Smooth muscle cell (in vitro differentiated cells): Measurements from ENCODE around the gene HPSE2. TPM values are rescaled to one million over a fixed set of nuclear protein-coding genes. Genes with fewer than 3 reads are reported as not detected.

Experiments
- DNase-seq: peaks from one replicate; lab custom pipeline; 2025; ENCODE audit not compliant: unreplicated experiment; lab: John Stamatoyannopoulos, UW
- H2AFZ ChIP-seq: fragments of 200-600 bp; sonication (generic); 2 replicates; pipeline ENCODE4 v1.6.0; 2016; ENCODE audit warnings: antibody characterized with exemption, low read depth, mild to moderate bottlenecking
- H3F3A ChIP-seq: fragments of 200-600 bp; sonication (generic); 2 replicates; pipeline ENCODE4 v1.6.0; 2017; ENCODE audit warnings: antibody characterized with exemption, low read depth
- H3K27ac ChIP-seq: fragments of 200-600 bp; sonication (generic); 2 replicates; pipeline ENCODE4 v1.5.1; 2016; ENCODE audit warnings: low read depth, mild to moderate bottlenecking
- H3K27me3 ChIP-seq: fragments of 200-600 bp; sonication (generic); 2 replicates; pipeline ENCODE4 v1.6.1; 2016; ENCODE audit warnings: low read depth, mild to moderate bottlenecking
- H3K36me3 ChIP-seq: fragments of 200-600 bp; sonication (generic); 2 replicates; pipeline ENCODE4 v1.5.1; 2016; ENCODE audit warnings: low read depth
- H3K4me1 ChIP-seq: fragments of 200-600 bp; sonication (generic); 2 replicates; pipeline ENCODE4 v1.5.1; 2016; ENCODE audit warnings: low read depth
- H3K4me2 ChIP-seq: fragments of 200-600 bp; sonication (generic); 2 replicates; pipeline ENCODE4 v1.6.0; 2016; ENCODE audit warnings: mild to moderate bottlenecking
- H3K4me3 ChIP-seq: fragments of 200-600 bp; sonication (generic); 2 replicates; pipeline ENCODE4 v1.5.1; 2016; ENCODE audit warnings: mild to moderate bottlenecking
- H3K79me2 ChIP-seq: fragments of 200-600 bp; sonication (generic); 2 replicates; pipeline ENCODE4 v1.6.0; 2016; ENCODE audit warnings: low read depth, mild to moderate bottlenecking
- H3K9ac ChIP-seq: fragments of 200-600 bp; sonication (generic); 2 replicates; pipeline ENCODE4 v1.6.0; 2016; ENCODE audit warnings: low read depth
- H3K9me3 ChIP-seq: fragments of 200-600 bp; sonication (generic); replicated peaks from 2 replicates; pipeline ENCODE4 v1.5.1; 2016; ENCODE audit warnings: low read depth
- H4K20me1 ChIP-seq: fragments of 200-600 bp; sonication (generic); 2 replicates; pipeline ENCODE4 v1.6.0; 2016; ENCODE audit warnings: low read depth
- CTCF ChIP-seq: fragments of 200-600 bp; sonication (generic); IDR thresholded peaks from 2 replicates; pipeline ENCODE4 v1.5.1; 2017; ENCODE audit warnings: borderline replicate concordance, mild to moderate bottlenecking, antibody characterized with exemption; ENCODE audit not compliant: insufficient read depth, poor library complexity, severe bottlenecking
- WGBS: methylation state at CpG from one replicate; pipeline ENCODE4 v1.1.7; 2016; ENCODE audit warnings: low lambda C conversion rate; 5-methylcytosine and 5-hydroxymethylcytosine counted together
- polyA plus RNA-seq: library from polyadenylated mRNA; unstranded; fragments of >200 nt; fragmentation: Nextera tagmentation; extraction: Ambion mirVana; gene quantifications from 2 replicates; pipeline ENCODE4 v1.2.1, GENCODE V29; 2016
- total RNA-seq: library from RNA; depleted of rRNA; stranded (reverse); fragments of >200 nt; gene quantifications from 2 replicates; pipeline ENCODE4 v1.2.3, GENCODE V29; 2014

The HPSE2 gene
- total and polyA plus RNA-seq, 2 experiments from 2014 or later = 0.13 TPM; not detected in 1

GRCh38 chr10:98613446-98613845, 622.2 kb downstream of the HPSE2 start:
- no peak overlapping the region for H3K27ac ChIP-seq
- H3K4me3 ChIP-seq = no peak overlapping the region
- H3K9ac ChIP-seq = no peak overlapping the region
- no peak for DNase-seq
- no peaks in the 10 kb centered on the region for H3K79me2 ChIP-seq
- peaks cover 5% of the 10 kb centered on the region for H3F3A ChIP-seq
- no peaks in the 10 kb centered on the region for H3K36me3 ChIP-seq
- no peaks in the 10 kb centered on the region for H3K4me1 ChIP-seq
- H3K4me2 ChIP-seq = no peak overlapping the region
- H3K9me3 ChIP-seq = no peaks in the 10 kb centered on the region
- no peaks in the 10 kb centered on the region for H4K20me1 ChIP-seq
- no peaks in the 10 kb centered on the region for H3K27me3 ChIP-seq
- TF ChIP-seq CTCF = no peak
- H2AFZ ChIP-seq = no peak overlapping the region
- WGBS = 84% methylated on average over 1 of the region's 1 CpG

DNA sequence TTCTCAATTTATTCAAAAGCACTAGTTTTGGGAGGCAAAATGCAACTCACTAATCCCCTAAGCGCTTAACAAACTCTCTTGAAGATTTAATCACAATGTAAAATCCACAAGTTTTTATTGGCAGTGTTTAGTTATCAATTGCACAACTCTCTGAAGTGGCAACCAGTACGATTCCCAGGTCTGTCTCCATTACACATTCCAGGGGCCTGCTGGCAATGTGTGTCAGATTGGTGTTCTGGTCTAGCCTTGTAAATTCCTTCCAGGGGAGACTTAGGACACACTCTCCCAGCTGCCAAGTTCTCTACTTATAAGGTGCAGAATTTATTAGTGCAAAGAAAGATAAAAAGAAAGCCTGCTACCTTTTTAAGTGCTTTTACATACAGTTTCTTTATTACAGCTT, 624.2 kb downstream of the HPSE2 start:
- peaks cover 3% of the 10 kb centered on the region for H3K27me3 ChIP-seq
- H3K4me3 ChIP-seq = no peak overlapping the region
- peak overlapping the region; percentile 10 for H3K27ac ChIP-seq
- H2AFZ ChIP-seq = no peak overlapping the region
- H3K4me1 ChIP-seq = no peaks in the 10 kb centered on the region
- no peaks in the 10 kb centered on the region for H3K9me3 ChIP-seq
- 2% methylated on average over 2 of the region's 2 CpGs for WGBS
- peaks cover 5% of the 10 kb centered on the region for H3F3A ChIP-seq
- H3K79me2 ChIP-seq = no peaks in the 10 kb centered on the region
- no peaks in the 10 kb centered on the region for H4K20me1 ChIP-seq
- H3K4me2 ChIP-seq = peak overlapping the region; percentile 8
- no peak for TF ChIP-seq CTCF
- DNase-seq = no peak
- no peak overlapping the region for H3K9ac ChIP-seq
- H3K36me3 ChIP-seq = no peaks in the 10 kb centered on the region

DNA sequence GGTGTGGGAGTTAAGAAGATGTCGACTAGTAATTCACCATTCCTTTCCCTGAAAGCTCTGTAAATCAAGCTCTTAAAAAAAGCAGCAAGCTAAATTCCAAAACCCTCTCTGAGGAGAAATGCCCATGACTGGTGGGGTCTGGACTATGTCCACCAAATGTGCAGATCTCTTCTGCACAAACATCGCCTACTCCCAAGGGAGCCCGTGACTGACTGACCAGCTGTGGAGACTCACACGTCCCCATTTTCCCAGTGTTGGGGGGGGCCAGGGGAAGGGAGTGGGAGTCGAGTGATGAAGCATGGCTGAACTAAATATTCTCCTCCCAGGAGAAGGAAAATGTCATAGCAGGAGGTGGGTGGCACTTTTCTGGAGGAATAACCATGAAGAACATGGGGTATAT, 624.8 kb downstream of the HPSE2 start:
- Histone ChIP-seq H2AFZ (peak overlapping the region; percentile 6), H3K27ac (peak overlapping the region; percentile 10), H3K4me3 (no peak overlapping the region), H3F3A (peaks cover 5% of the 10 kb centered on the region), H3K27me3 (peaks cover 9% of the 10 kb centered on the region), H3K4me2 (peak overlapping the region; percentile 8), H3K79me2 (no peaks in the 10 kb centered on the region), H3K9me3 (no peaks in the 10 kb centered on the region), H3K9ac (no peak overlapping the region), H3K4me1 (no peaks in the 10 kb centered on the region), H3K36me3 (no peaks in the 10 kb centered on the region), H4K20me1 (no peaks in the 10 kb centered on the region)
- DNase-seq = no peak
- no peak for TF ChIP-seq CTCF
- 10% methylated on average over 5 of the region's 5 CpGs for WGBS

GRCh38 chr10:98610301-98610700, 625.4 kb downstream of the HPSE2 start:
- Histone ChIP-seq H3K9ac (no peak overlapping the region), H3K27ac (peak overlapping the region; percentile 10), H3K4me1 (no peaks in the 10 kb centered on the region), H4K20me1 (no peaks in the 10 kb centered on the region), H2AFZ (no peak overlapping the region), H3K79me2 (no peaks in the 10 kb centered on the region), H3K27me3 (peaks cover 12% of the 10 kb centered on the region), H3K9me3 (no peaks in the 10 kb centered on the region), H3K4me2 (peak overlapping the region; percentile 8), H3K36me3 (no peaks in the 10 kb centered on the region), H3F3A (peaks cover 5% of the 10 kb centered on the region), H3K4me3 (no peak overlapping the region)
- no peak for DNase-seq
- 88% methylated on average over 1 of the region's 1 CpG for WGBS
- TF ChIP-seq CTCF = no peak
